ENCODE data around the gene LUZP2. TPM values are rescaled to one million over a fixed set of nuclear protein-coding genes. Genes with fewer than 3 reads are reported as not detected.

LUZP2 gene
- total and polyA plus RNA-seq, 10 donors: 0.03 to 2.9 (median 0.40) TPM; not detected in 3

GRCh38 chr11:24471084-24471483 is 25.8 kb upstream of the LUZP2 start:
- no peaks in the 10 kb centered on the region for H3K4me1 ChIP-seq
- no peak overlapping the region for H3K27ac ChIP-seq
- TF ChIP-seq POLR2A (IDR thresholded peaks at IDR 0.05) (no peak), CTCF (IDR thresholded peaks at IDR 0.05 in 8 of 11, conservative IDR thresholded peaks at IDR 0.05 in 3 of 11) (no peak), POLR2AphosphoS5 (IDR thresholded peaks at IDR 0.05) (no peak)
- DNase-seq: no peak
- no peaks in the 10 kb centered on the region for H3K36me3 ChIP-seq
- intact Hi-C loops (cut with DNase I; ENCODE audit: low total_unique reads): no loop called here
- H3K27me3 ChIP-seq (replicated peaks in 1 of 7): no peaks in the 10 kb centered on the region
- WGBS, 5 donors: 11 to 91% (median 61%) methylated on average over 2 of the region's 2 CpGs
- H3K9me3 ChIP-seq: peaks cover 0 to 19% (median 13%) of the 10 kb centered on the region in 8 donors
- no peak overlapping the region for H3K4me3 ChIP-seq

- intact Hi-C loops (cut with DNase I; ENCODE audit: low total_unique reads): no loop called here
- WGBS, 5 donors: 70 to 84% (median 76%) methylated on average over 1 of the region's 1 CpG
Measured at GRCh38 chr11:24478718-24479117, 18.1 kb upstream of the LUZP2 start.

GRCh38 chr11:24489477-24489876 is 7.4 kb upstream of the LUZP2 start:
- H3K36me3 ChIP-seq: no peaks in the 10 kb centered on the region
- no peak overlapping the region for H3K27ac ChIP-seq
- no peaks in the 10 kb centered on the region for H3K27me3 ChIP-seq (replicated peaks in 1 of 7)
- TF ChIP-seq CTCF (IDR thresholded peaks at IDR 0.05 in 8 of 11, conservative IDR thresholded peaks at IDR 0.05 in 3 of 11): no peak
- TF ChIP-seq POLR2A (IDR thresholded peaks at IDR 0.05): no peak
- TF ChIP-seq POLR2AphosphoS5 (IDR thresholded peaks at IDR 0.05): no peak
- H3K4me3 ChIP-seq: no peak overlapping the region
- WGBS, 5 donors: 67 to 85% (median 75%) methylated on average over 4 of the region's 4 CpGs
- DNase-seq: no peak
- no peaks in the 10 kb centered on the region for H3K4me1 ChIP-seq
- intact Hi-C loops (cut with DNase I; ENCODE audit: low total_unique reads): no loop called here
- H3K9me3 ChIP-seq: peaks cover 0 to 9% (median 0%) of the 10 kb centered on the region in 8 donors

More at GRCh38 chr11:24478718-24479117, 18.1 kb upstream of the LUZP2 start:
- Histone ChIP-seq H3K36me3 (no peaks in the 10 kb centered on the region), H3K4me3 (no peak overlapping the region), H3K27me3 (replicated peaks in 1 of 7) (no peaks in the 10 kb centered on the region), H3K27ac (no peak overlapping the region), H3K9me3 (peaks cover 0 to 24% (median 12%) of the 10 kb centered on the region in 8 donors), H3K4me1 (no peaks in the 10 kb centered on the region)
- DNase-seq: no peak
- no peak for TF ChIP-seq POLR2A (IDR thresholded peaks at IDR 0.05)
- no peak for TF ChIP-seq POLR2AphosphoS5 (IDR thresholded peaks at IDR 0.05)
- TF ChIP-seq CTCF (IDR thresholded peaks at IDR 0.05 in 8 of 11, conservative IDR thresholded peaks at IDR 0.05 in 3 of 11): no peak

GRCh38 chr11:24496386-24496735 is 492 bp upstream of the LUZP2 start:
- Histone ChIP-seq H3K9me3 (peaks cover 0 to 8% (median 0%) of the 10 kb centered on the region in 8 donors), H3K36me3 (no peaks in the 10 kb centered on the region), H3K4me1 (peaks cover 0 to 5% (median 0%) of the 10 kb centered on the region in 6 donors), H3K27ac (no peak overlapping the region), H3K4me3 (peak overlapping the region in 6 of 8 donors; percentile 5 to 55 (median 24)), H3K27me3 (replicated peaks in 1 of 7) (peaks cover 0 to 36% (median 9%) of the 10 kb centered on the region in 7 donors)
- intact Hi-C loops (cut with DNase I; ENCODE audit: low total_unique reads): no loop called here
- DNase-seq: no peak
- WGBS, 5 donors: 7 to 19% (median 7%) methylated on average over 11 to 14 of the region's 14 CpGs
- TF ChIP-seq POLR2AphosphoS5 (IDR thresholded peaks at IDR 0.05) (no peak), CTCF (IDR thresholded peaks at IDR 0.05 in 8 of 11, conservative IDR thresholded peaks at IDR 0.05 in 3 of 11) (no peak), POLR2A (IDR thresholded peaks at IDR 0.05) (no peak)
